Measurements from ENCODE around the gene TLL1. TPM values are rescaled to one million over a fixed set of nuclear protein-coding genes. Genes with fewer than 3 reads are reported as not detected.

TLL1 gene
- total RNA-seq, 4 donors from 2014 or later, result 5.6 to 10.9 (median 8.6) TPM

DNA sequence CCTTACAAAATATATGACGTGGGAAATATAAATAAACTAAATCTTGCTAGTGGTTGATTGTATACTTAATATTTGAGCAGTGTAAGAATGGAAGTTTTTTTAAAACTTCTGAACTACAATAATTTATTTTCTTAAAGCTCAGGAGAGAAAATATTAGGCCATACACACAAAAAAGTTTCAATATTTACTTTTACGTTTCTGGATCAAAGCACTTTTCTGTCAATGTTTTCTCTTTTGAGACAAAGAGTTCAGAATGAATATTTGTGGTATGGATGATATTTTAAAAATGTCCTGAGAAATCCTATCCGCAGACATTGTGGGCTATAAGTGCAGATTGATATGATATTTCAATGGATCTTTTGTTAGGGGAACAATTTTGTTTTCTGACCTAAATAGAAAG is 109.9 kb downstream of the TLL1 start:
- Histone ChIP-seq H3K27me3 (no peaks in the 10 kb centered on the region), H3K4me1 (no peaks in the 10 kb centered on the region), H3K27ac (replicated peaks in 1 of 4) (no peak overlapping the region), H3K4me3 (no peak overlapping the region), H3K36me3 (no peaks in the 10 kb centered on the region), H3K9me3 (no peaks in the 10 kb centered on the region)
- DNase-seq (ENCODE audit: extremely low spot score), result no peak
- intact Hi-C loops (cut with DNase I), result no loop called here
- TF ChIP-seq EP300 (IDR thresholded peaks at IDR 0.05) (no peak), POLR2A (IDR thresholded peaks at IDR 0.05; ENCODE audit: low read depth) (no peak), POLR2AphosphoS5 (IDR thresholded peaks at IDR 0.05) (no peak)
- TF ChIP-seq, protein P1, sequence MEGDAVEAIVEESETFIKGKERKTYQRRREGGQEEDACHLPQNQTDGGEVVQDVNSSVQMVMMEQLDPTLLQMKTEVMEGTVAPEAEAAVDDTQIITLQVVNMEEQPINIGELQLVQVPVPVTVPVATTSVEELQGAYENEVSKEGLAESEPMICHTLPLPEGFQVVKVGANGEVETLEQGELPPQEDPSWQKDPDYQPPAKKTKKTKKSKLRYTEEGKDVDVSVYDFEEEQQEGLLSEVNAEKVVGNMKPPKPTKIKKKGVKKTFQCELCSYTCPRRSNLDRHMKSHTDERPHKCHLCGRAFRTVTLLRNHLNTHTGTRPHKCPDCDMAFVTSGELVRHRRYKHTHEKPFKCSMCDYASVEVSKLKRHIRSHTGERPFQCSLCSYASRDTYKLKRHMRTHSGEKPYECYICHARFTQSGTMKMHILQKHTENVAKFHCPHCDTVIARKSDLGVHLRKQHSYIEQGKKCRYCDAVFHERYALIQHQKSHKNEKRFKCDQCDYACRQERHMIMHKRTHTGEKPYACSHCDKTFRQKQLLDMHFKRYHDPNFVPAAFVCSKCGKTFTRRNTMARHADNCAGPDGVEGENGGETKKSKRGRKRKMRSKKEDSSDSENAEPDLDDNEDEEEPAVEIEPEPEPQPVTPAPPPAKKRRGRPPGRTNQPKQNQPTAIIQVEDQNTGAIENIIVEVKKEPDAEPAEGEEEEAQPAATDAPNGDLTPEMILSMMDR (IDR thresholded peaks at IDR 0.05), result no peak
- WGBS, result 63% methylated on average over 3 of the region's 3 CpGs

DNA sequence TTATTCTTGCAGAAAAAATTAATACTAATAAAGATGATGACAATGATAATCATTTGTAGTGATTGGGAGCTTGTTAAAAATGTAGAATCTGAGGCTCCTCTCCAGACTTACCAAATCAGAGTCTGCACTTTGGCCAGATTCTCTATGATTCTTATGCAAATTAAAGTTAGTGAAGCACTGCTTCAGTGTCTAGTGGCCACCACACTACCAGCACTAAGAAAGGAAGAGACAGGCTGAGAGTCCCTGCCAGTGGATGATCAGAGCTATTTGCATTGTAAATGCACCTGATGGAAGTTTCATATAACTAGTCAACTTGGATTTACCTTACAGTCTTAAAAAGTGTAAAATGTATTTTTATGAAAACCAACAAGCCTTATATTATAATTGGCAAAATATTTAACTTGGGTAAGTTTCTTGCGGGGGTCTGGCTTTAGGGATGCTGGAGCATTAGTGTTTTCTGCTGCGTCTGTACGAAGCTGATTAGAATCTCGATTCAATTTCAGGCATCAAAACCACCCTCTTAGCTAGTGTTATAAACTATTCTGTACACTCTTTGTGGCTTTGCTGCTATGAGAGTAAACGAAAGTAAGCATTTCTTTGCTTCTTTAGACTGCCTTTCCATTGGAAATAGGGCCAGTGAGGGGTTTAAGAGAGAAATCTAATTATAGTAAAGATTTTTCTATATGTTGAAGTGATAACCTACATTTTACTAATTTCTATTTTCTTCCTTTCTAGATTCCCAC is 114.1 kb downstream of the TLL1 start:
- 71% methylated on average over 5 of the region's 5 CpGs for WGBS
- TF ChIP-seq EP300 (IDR thresholded peaks at IDR 0.05), result no peak
- no peak for TF ChIP-seq POLR2A (IDR thresholded peaks at IDR 0.05; ENCODE audit: low read depth)
- TF ChIP-seq POLR2AphosphoS5 (IDR thresholded peaks at IDR 0.05), result no peak
- TF ChIP-seq, protein P1 (IDR thresholded peaks at IDR 0.05), result no peak
- Histone ChIP-seq H3K36me3 (no peaks in the 10 kb centered on the region), H3K27ac (replicated peaks in 1 of 4) (no peak overlapping the region), H3K27me3 (no peaks in the 10 kb centered on the region), H3K4me3 (no peak overlapping the region), H3K4me1 (no peaks in the 10 kb centered on the region), H3K9me3 (no peaks in the 10 kb centered on the region)
- intact Hi-C loops (cut with DNase I), result no loop called here
- no peak for DNase-seq (ENCODE audit: extremely low spot score)

DNA sequence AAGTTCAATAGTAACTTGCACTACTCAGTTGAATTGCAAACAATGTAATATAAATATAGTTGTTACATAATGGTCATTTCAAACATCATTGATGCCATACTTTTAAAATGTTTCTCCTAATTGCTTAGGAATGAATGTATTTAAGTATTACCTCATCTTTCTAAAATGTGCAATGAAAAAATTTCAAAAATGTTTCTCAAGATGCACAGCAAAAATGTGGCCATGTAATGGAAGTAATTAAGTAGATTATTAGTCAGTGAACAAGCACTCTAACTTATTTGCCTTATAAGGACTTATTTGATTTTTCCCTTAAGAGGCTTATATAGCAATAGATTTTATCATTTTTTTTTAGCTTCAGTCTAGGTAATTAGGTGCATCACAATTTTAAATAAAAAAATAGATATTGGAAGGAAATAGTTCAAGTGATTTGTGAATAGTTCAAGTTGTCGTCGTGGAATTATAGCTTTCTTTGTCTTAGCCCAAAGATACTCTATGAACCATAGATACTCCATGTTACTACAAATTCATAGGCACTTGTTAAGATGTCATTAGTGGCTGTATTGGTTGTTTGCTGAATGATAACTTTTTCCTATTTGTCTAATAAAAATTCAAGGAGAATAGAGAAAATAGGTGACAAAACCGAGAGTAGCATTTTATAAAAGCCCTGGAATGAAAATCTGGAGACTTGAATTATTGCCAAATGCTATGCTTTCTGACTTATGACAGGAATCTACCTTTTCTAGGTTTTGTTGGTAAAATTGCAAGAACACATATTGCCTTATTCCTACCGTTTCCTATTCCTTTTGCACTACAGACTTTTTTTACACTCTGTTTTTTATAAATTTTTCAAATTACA is 118.5 kb downstream of the TLL1 start:
- Histone ChIP-seq H3K4me3 (no peak overlapping the region), H3K4me1 (no peaks in the 10 kb centered on the region), H3K27me3 (no peaks in the 10 kb centered on the region), H3K9me3 (no peaks in the 10 kb centered on the region), H3K27ac (replicated peaks in 1 of 4) (no peak overlapping the region), H3K36me3 (no peaks in the 10 kb centered on the region)
- intact Hi-C loops (cut with DNase I), result no loop called here
- TF ChIP-seq POLR2AphosphoS5 (IDR thresholded peaks at IDR 0.05), result no peak
- no peak for TF ChIP-seq EP300 (IDR thresholded peaks at IDR 0.05)
- TF ChIP-seq, protein P1 (IDR thresholded peaks at IDR 0.05), result no peak
- no peak for TF ChIP-seq POLR2A (IDR thresholded peaks at IDR 0.05; ENCODE audit: low read depth)
- no peak for DNase-seq (ENCODE audit: extremely low spot score)
- WGBS, result 86% methylated on average over 4 of the region's 4 CpGs

DNA sequence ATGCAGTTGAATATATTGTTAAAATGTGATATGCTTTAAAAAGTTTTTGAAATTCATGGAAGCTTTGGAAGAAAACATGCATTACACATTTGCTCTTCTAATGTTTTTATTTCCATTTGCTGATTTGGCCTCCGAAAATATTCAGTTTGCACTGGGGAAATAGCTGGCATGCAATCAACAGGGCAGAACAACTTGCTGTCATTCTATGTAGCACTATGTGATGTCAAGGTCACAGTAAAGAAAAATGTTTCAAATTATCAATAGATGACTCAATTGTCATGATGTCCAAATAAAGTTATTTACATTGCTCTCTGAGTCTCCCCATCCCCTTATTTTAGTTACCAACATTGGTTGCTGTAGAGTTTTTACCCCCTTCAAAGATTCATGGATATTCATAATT is 119.2 kb downstream of the TLL1 start:
- H3K27ac ChIP-seq (replicated peaks in 1 of 4), result no peak overlapping the region
- no peaks in the 10 kb centered on the region for H3K36me3 ChIP-seq
- H3K27me3 ChIP-seq, result no peaks in the 10 kb centered on the region
- H3K4me3 ChIP-seq, result no peak overlapping the region
- TF ChIP-seq, protein P1 (IDR thresholded peaks at IDR 0.05), result no peak
- TF ChIP-seq POLR2A (IDR thresholded peaks at IDR 0.05; ENCODE audit: low read depth), result no peak
- TF ChIP-seq POLR2AphosphoS5 (IDR thresholded peaks at IDR 0.05), result no peak
- no peak for TF ChIP-seq EP300 (IDR thresholded peaks at IDR 0.05)
- no peak for DNase-seq (ENCODE audit: extremely low spot score)
- H3K9me3 ChIP-seq, result no peaks in the 10 kb centered on the region
- H3K4me1 ChIP-seq, result no peaks in the 10 kb centered on the region
- intact Hi-C loops (cut with DNase I), result no loop called here
- 75% methylated on average over 1 of the region's 1 CpG for WGBS

Measured in esophagus muscularis mucosa (tissue), 4 donors.